Peyer's patch (tissue), 4 donors: ENCODE measurements around the gene FGFR4. TPM values are rescaled to one million over a fixed set of nuclear protein-coding genes. Genes with fewer than 3 reads are reported as not detected.

Experiments
- DNase-seq, 3 donors: peaks; one replicate each; pipeline ENCODE4 v3.0.0-alpha.2; 2017 to 2019
- H3K27ac ChIP-seq, 4 donors: fragments of 200-600 bp; sonication (generic); one replicate each; pipeline ENCODE4 v1.5.1; 2016 to 2019
- H3K27me3 ChIP-seq, 2 donors: fragments of 200-600 bp; sonication (generic); one replicate each; pipeline ENCODE4 v1.5.1; 2019
- H3K36me3 ChIP-seq, 3 donors: fragments of 200-600 bp; sonication (generic); one replicate each; pipeline ENCODE4 v1.5.1; 2016 to 2019
- H3K4me1 ChIP-seq, 4 donors: fragments of 200-600 bp; sonication (generic); one replicate each; pipeline ENCODE4 v1.5.1; 2016 to 2019
- H3K4me3 ChIP-seq, 4 donors: fragments of 200-600 bp; sonication (generic); 1 replicate in 3 of 4; 2 replicates in 1 of 4; pipeline ENCODE4 v1.5.1; 2016 to 2019; ENCODE audit warnings: mild to moderate bottlenecking in 1 of 4
- H3K9me3 ChIP-seq, 4 donors: fragments of 200-600 bp; sonication (generic); one replicate each; pipeline ENCODE4 v1.5.1; 2016 to 2019; ENCODE audit warnings: mild to moderate bottlenecking in 1 of 4
- CTCF ChIP-seq, 6 experiments: fragments of 450-650 bp in 4 of 6; fragments of 200-600 bp in 2 of 6; sonication (generic) in 1 of 6; IDR thresholded peaks; one replicate each; pipeline ENCODE4 v1.5.1; 2017 to 2019; ENCODE audit warnings: antibody characterized with exemption in 6 of 6, mild to moderate bottlenecking in 3 of 6, moderate library complexity in 1 of 6
- POLR2A ChIP-seq, 2 donors: fragments of 450-650 bp; IDR thresholded peaks; one replicate each; pipeline ENCODE4 v1.5.1; 2017; ENCODE audit warnings: antibody characterized with exemption in 2 of 2, mild to moderate bottlenecking in 2 of 2, moderate library complexity in 2 of 2
- total RNA-seq, 4 donors: library from RNA; depleted of rRNA; stranded (reverse); fragments of >200 nt; gene quantifications; one replicate each; pipeline ENCODE4 v1.1.0, GENCODE V29; 2016

FGFR4 gene
- total RNA-seq, 4 donors from 2014 or later = 43.0 to 264 (median 72.3) TPM

GRCh38 chr5:177133096-177133852, 46.6 kb downstream of the FGFR4 start, which contains the start of gene NSD1:
NSD1 (plus strand) TSS chr5:177133773; CDS start chr5:177135104, 1,331 bp downstream.
- H3K27me3 ChIP-seq = no peaks in the 10 kb centered on the region
- peak; percentile 91 to 96 (median 93) for DNase-seq
- H3K4me3 ChIP-seq = peak within 1 kb of the TSS; percentile 70 to 89 (median 77)
- no peaks in the 10 kb centered on the region for H3K9me3 ChIP-seq
- no peak for TF ChIP-seq CTCF (IDR thresholded peaks at IDR 0.05)
- TF ChIP-seq POLR2A (IDR thresholded peaks at IDR 0.05) = peak in 1 of 2 donors; percentile 69
- H3K27ac ChIP-seq = peak within 1 kb of the TSS; percentile 86 to 94 (median 92)
- peaks cover 0 to 21% (median 0%) of the 10 kb centered on the region in 3 donors for H3K36me3 ChIP-seq
- H3K4me1 ChIP-seq = peaks cover 8 to 35% (median 23%) of the 10 kb centered on the region in 4 donors

- no peaks in the 10 kb centered on the region for H3K9me3 ChIP-seq
Measured at GRCh38 chr5:177133853-177134696, 47.4 kb downstream of the FGFR4 start.

GRCh38 chr5:177134697-177135225, 48.0 kb downstream of the FGFR4 start:
- Histone ChIP-seq H3K36me3 (peaks cover 0 to 30% (median 0%) of the 10 kb centered on the region in 3 donors), H3K4me3 (peak overlapping the region; percentile 70 to 89 (median 77)), H3K27ac (peak overlapping the region; percentile 86 to 94 (median 92)), H3K4me1 (peaks cover 8 to 46% (median 23%) of the 10 kb centered on the region in 4 donors), H3K27me3 (no peaks in the 10 kb centered on the region), H3K9me3 (no peaks in the 10 kb centered on the region)
- no peak for TF ChIP-seq CTCF (IDR thresholded peaks at IDR 0.05)
- TF ChIP-seq POLR2A (IDR thresholded peaks at IDR 0.05) = no peak
- peak in 1 of 3 donors; percentile 33 for DNase-seq

More at GRCh38 chr5:177133853-177134696, 47.4 kb downstream of the FGFR4 start:
- Histone ChIP-seq H3K27ac (peak overlapping the region; percentile 86 to 94 (median 92)), H3K4me3 (peak overlapping the region; percentile 70 to 89 (median 77)), H3K4me1 (peaks cover 8 to 39% (median 23%) of the 10 kb centered on the region in 4 donors), H3K27me3 (no peaks in the 10 kb centered on the region), H3K36me3 (peaks cover 0 to 29% (median 0%) of the 10 kb centered on the region in 3 donors)
- TF ChIP-seq POLR2A (IDR thresholded peaks at IDR 0.05) = peak in 1 of 2 donors; percentile 16
- no peak for TF ChIP-seq CTCF (IDR thresholded peaks at IDR 0.05)
- DNase-seq = peak in 2 of 3 donors; percentile 67 to 79

GRCh38 chr5:177140312-177140711, 53.6 kb downstream of the FGFR4 start:
- Histone ChIP-seq H3K4me1 (peaks cover 3 to 48% (median 11%) of the 10 kb centered on the region in 4 donors), H3K27ac (no peak overlapping the region), H3K4me3 (no peak overlapping the region), H3K9me3 (no peaks in the 10 kb centered on the region), H3K36me3 (peaks cover 0 to 64% (median 0%) of the 10 kb centered on the region in 3 donors), H3K27me3 (no peaks in the 10 kb centered on the region)
- no peak for TF ChIP-seq CTCF (IDR thresholded peaks at IDR 0.05)
- TF ChIP-seq POLR2A (IDR thresholded peaks at IDR 0.05) = no peak
- DNase-seq = peak in 1 of 3 donors; percentile 10

- H3K27me3 ChIP-seq = no peaks in the 10 kb centered on the region
- H3K4me1 ChIP-seq = peaks cover 0 to 36% (median 5%) of the 10 kb centered on the region in 4 donors
- TF ChIP-seq CTCF (IDR thresholded peaks at IDR 0.05) (no peak), POLR2A (IDR thresholded peaks at IDR 0.05) (no peak)
- DNase-seq = no peak
- peaks cover 0 to 64% (median 0%) of the 10 kb centered on the region in 3 donors for H3K36me3 ChIP-seq
- no peak overlapping the region for H3K27ac ChIP-seq
- no peak overlapping the region for H3K4me3 ChIP-seq
- H3K9me3 ChIP-seq = no peaks in the 10 kb centered on the region
Measured at GRCh38 chr5:177141496-177141895, 54.8 kb downstream of the FGFR4 start.
